ENCODE results near the gene P2RY2. TPM values are rescaled to one million over a fixed set of nuclear protein-coding genes. Genes with fewer than 3 reads are reported as not detected.

P2RY2 gene
- total RNA-seq, 1 experiment from 2014 or later = not detected

GRCh38 chr11:73204711-73205121 lies 13.4 kb upstream of the P2RY2 start:
- DNase-seq (ENCODE audit: low read depth) = no peak

GRCh38 chr11:73205661-73206343 lies 12.3 kb upstream of the P2RY2 start:
- peak; percentile 53 for DNase-seq (ENCODE audit: low read depth)

GRCh38 chr11:73206801-73207200 lies 11.3 kb upstream of the P2RY2 start:
- DNase-seq (ENCODE audit: low read depth) = no peak

GRCh38 chr11:73209892-73210291 lies 8.2 kb upstream of the P2RY2 start:
- no peak for DNase-seq (ENCODE audit: low read depth)

- DNase-seq (ENCODE audit: low read depth) = no peak
Observed at GRCh38 chr11:73210916-73211667, 7.0 kb upstream of the P2RY2 start.

GRCh38 chr11:73213196-73214143 lies 4.6 kb upstream of the P2RY2 start:
- no peak for DNase-seq (ENCODE audit: low read depth)

- DNase-seq (ENCODE audit: low read depth) = no peak
Observed at GRCh38 chr11:73215191-73216134, 2.6 kb upstream of the P2RY2 start.

- DNase-seq (ENCODE audit: low read depth) = no peak
Observed at GRCh38 chr11:73216465-73216864, 1.6 kb upstream of the P2RY2 start.

- no peak for DNase-seq (ENCODE audit: low read depth)
Observed at GRCh38 chr11:73217131-73217809, 811 bp upstream of the P2RY2 start.

- DNase-seq (ENCODE audit: low read depth) = no peak
Observed at GRCh38 chr11:73217810-73218105, 323 bp upstream of the P2RY2 start.

GRCh38 chr11:73218830-73219215 lies 742 bp downstream of the P2RY2 start:
- DNase-seq (ENCODE audit: low read depth) = no peak

GRCh38 chr11:73219396-73220285 lies 1.6 kb downstream of the P2RY2 start:
- no peak for DNase-seq (ENCODE audit: low read depth)

- DNase-seq (ENCODE audit: low read depth) = no peak
Observed at GRCh38 chr11:73221451-73221850, 3.4 kb downstream of the P2RY2 start.

GRCh38 chr11:73221996-73222395 lies 3.9 kb downstream of the P2RY2 start:
- no peak for DNase-seq (ENCODE audit: low read depth)

GRCh38 chr11:73223998-73224730 lies 6.1 kb downstream of the P2RY2 start:
- DNase-seq (ENCODE audit: low read depth) = no peak

- no peak for DNase-seq (ENCODE audit: low read depth)
Observed at GRCh38 chr11:73225001-73225686, 7.1 kb downstream of the P2RY2 start.

GRCh38 chr11:73225851-73226250 lies 7.8 kb downstream of the P2RY2 start:
- DNase-seq (ENCODE audit: low read depth) = no peak
